Measurements from ENCODE around the gene SCN10A.

SCN10A gene

GRCh38 chr3:38763569-38763968, 52.4 kb downstream of the SCN10A start:
- DNase-seq = no peak

DNA sequence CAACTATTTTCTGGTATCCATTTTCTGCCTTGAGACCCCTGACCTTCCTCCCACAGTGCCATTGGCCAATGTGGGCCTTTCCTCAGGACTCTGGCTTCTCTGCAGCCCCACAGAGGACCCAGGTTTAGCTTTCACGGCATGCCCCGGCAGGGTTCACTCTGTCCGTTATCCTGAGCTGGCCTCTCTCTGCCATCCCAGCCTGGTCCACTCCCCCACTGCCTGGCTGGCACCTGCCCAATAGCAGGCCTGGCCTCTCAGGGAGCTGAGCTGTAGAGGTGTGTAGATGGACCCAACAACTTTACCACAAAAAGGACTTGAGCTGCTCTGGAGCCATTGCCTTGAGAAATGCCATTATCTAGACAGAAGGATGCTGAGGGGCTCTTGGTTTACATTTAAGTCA, 57.5 kb downstream of the SCN10A start:
- DNase-seq = no peak

- no peak for DNase-seq
Observed at GRCh38 chr3:38757721-38758120, 58.3 kb downstream of the SCN10A start.

- DNase-seq = no peak
Observed at GRCh38 chr3:38756892-38757291, 59.1 kb downstream of the SCN10A start.

DNA sequence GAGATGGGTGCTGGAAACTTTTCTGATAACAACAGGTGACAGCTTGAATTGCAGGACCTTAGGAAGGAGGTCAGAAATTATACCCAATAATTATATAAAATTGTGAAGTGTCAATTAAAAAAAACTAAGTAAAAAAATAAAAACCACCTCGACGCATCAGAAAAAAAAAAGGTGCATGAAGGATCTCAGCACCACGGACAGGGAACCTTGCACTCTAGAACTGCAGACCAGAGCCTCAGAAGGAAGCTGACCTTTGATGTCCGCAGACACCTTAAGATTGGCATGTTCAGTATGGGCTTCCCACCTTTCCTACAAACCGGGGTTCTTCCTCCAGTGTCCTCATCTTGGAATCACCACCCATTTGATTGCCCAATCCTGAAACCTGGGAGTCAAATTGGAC, 60.9 kb downstream of the SCN10A start:
- no peak for DNase-seq

GRCh38 chr3:38746641-38747040, 69.4 kb downstream of the SCN10A start:
- no peak for DNase-seq

- DNase-seq = no peak
Observed at GRCh38 chr3:38743043-38743442, 73.0 kb downstream of the SCN10A start.

DNA sequence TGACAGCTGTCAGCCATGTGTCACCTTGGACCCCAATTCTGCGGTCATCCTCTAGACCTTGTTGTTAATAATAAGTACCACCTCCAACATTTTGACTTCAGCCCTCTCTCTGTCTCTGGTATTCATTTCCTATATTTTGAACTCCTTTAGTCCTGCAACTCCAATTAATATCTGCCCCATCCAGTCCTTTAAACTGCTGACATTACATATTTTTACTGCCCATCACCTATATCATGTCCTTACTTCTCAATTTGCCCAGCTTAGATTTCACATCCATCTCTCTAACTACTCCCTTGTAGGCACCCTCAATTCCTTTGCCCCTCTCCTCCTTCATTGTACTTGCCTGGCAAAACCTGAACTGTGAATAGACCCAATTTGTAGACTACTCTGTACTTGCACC, 73.5 kb downstream of the SCN10A start:
- DNase-seq = no peak

GRCh38 chr3:38740537-38740936, 75.5 kb downstream of the SCN10A start:
- no peak for DNase-seq

DNA sequence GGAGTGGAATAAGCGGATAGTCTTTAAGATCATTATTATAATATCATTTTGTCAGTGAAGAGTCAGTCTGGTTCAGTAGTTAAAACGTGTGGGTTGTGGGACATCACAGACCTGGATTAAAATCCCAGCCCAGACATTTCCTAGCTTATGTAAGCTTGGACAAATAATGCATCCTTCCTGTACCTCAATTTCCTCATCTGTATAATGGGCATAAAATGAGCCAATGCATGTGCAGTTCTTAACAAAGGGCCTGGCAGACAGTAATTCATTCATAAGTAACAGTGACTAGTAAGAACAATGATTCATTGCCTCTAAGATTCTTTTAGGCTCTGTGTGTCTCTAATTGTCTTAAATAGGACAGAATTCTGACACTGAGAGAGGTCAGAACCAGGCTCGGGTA, 76.1 kb downstream of the SCN10A start:
- DNase-seq = no peak

GRCh38 chr3:38739396-38739689, 76.7 kb downstream of the SCN10A start:
- DNase-seq = no peak

DNA sequence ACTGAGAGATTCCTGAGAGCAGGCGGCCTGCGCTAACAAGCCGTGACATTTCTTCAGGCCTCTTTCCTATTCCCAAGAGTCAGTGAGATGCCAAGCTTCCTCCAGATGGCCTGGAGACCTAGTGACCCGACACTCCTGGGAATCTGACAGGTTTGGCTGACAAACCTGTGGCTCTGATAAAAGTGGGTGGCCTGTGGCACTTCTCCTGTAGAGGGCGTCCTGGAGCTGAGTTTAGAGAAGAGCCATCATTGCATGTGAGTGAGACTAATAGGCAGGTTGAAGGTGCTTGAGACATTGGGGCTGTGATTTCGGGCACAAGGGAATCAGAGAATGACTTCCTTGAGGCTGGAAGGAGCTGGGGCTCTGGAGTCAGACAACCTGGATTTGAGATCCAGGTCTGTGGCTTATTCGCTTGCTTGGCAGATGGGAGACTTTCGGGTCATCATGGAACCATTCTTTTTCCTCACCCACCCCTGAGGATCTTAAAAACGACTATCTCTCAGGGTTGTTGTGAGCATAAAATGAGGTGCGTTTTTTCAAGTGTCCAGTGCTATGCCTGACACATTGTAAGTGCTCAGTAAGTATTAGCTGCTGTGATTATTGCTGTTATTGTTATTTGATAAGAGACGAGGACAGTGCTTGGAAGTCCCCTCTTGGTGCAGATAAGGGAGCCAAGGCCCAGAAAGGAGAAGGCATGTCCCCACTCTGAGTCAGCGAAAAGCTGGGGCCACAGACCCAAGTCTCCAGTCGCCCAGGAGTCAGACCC, 77.2 kb downstream of the SCN10A start:
- no peak for DNase-seq

- no peak for DNase-seq
Observed at GRCh38 chr3:38731522-38731921, 84.5 kb downstream of the SCN10A start.

DNA sequence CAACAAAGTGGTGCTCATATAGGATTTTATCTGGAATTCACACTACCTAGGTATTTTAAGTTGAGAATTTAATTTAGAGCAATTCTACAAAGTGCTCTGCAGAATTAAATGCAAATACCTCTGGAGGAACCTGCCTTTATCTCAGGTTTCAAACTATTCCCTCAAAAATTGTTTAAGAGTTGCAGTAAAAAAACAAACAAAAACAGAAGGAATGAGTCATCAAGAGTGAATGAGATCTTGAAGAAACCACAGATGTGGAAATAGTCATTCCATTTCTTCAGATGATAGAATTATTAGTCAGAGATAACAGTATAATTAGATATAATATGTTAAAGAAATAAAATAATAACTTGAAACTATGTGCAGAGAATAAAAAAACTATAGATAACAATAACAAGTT, 85.7 kb downstream of the SCN10A start:
- DNase-seq = no peak

DNA sequence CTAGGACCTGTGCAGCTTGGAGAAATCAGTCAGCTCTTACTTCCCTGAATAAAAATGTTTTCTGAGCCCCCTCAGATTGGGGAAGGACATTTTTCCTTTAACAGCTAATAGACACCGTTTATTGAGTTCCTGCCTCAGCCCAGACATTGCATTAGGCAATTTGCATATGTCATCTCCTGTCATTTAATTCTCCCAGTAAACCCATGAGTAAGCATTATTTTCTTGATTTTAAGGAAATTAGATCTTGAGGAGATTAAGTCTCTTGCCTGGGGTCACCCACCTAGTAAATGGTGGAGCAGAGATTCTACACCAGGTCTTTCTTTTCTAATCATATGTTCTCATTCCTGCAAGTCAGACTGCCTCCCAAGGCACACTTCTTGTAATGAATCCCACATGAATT, 88.0 kb downstream of the SCN10A start:
- no peak for DNase-seq

- no peak for DNase-seq
Observed at GRCh38 chr3:38726751-38727150, 89.3 kb downstream of the SCN10A start.

GRCh38 chr3:38725726-38726419, 90.1 kb downstream of the SCN10A start:
- DNase-seq = no peak

DNA sequence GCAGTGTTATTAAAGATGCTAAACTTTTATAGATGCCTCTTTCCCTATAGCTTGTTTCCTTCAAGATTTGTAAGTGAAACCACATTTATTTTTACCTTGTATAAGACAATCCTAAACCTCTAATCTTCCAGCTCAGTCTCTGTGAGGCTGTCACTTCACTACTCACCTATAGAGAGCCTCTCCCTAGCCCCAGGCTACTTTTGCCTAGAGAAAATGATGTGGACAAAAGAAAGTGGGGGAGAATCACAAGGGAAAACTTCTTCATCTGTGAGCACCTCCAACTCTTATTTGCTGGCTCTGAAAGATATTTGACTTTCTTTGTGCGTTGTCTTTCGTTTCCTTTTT, 91.7 kb downstream of the SCN10A start:
- DNase-seq = no peak

- DNase-seq = no peak
Observed at GRCh38 chr3:38723569-38724391, 92.2 kb downstream of the SCN10A start.

- DNase-seq = no peak
Observed at GRCh38 chr3:38722781-38723568, 93.0 kb downstream of the SCN10A start.

GRCh38 chr3:38721207-38721772, 94.7 kb downstream of the SCN10A start:
- DNase-seq = no peak

- DNase-seq = no peak
Observed at GRCh38 chr3:38720465-38720864, 95.6 kb downstream of the SCN10A start.

Data from NCI-H526 treated with DMSO at 0.1 percent for 48 hours (cell line).